Superior temporal gyrus (tissue), 1 donor: Measurements from ENCODE around the gene RERE.
"Not testable (repeated sequence)": the region's sequence is repeated elsewhere in the genome, so short reads cannot be mapped to it uniquely, and the experiment has no call there.

ENCODE experiments used
- DNase-seq: peaks from one replicate; pipeline ENCODE4 v3.0.0-alpha.2; 2016; ENCODE audit errors: extremely low spot score

Gene RERE

DNA sequence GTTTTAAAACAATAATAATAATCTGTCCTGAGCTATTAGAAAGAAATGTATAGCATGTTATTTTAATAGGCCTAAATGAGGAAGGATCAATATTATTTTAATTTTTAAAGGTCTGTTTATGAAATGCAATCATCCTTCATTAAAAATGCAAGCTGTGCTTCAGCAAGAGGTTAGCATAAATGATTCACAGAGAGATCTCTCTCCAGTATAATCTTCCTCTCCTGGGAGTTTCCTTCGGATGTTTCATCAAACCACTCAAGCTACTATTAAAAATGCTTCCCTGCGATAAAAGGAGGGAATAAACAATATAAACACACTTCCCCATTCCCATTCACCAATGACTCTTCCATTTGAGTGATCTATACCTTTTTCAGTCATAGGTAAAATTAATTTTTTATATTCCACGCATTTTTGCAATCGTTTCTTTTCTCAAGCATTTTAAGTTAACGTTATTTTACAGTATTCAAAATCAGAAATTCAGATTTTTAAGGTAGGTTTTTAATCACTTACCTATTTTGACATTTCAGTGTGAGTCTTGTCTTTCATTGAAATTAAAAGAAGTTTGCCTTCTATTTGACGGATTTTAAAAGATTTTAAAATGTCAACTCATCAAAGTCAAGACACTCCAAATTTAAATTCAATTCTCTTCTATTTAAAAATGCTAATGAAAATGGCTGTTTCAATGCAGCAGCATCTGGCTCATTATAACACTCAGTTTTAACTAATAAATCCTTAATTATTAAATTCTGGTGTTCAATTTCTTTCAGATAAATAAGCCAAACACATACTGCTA lies 64.3 kb downstream of the RERE start:
- no peak for DNase-seq

DNA sequence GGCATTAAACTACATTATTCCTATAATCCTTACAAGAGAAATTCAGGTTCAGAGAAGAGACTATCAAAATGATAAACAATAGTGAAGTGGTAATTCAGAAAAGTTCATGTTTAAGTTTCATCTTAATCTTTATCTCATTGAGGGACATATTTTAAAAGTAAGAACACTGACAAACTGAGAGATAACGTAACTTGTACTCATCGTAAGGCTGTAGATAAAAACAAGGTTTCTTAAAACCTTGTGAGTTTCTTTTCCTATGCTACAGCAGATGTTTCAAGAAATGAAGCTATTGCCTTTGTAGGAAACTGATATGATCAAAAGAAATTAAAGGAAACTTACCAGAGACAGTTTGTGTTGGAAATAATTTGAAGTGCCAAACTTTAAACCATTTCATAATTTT lies 65.0 kb downstream of the RERE start:
- DNase-seq: no peak

DNA sequence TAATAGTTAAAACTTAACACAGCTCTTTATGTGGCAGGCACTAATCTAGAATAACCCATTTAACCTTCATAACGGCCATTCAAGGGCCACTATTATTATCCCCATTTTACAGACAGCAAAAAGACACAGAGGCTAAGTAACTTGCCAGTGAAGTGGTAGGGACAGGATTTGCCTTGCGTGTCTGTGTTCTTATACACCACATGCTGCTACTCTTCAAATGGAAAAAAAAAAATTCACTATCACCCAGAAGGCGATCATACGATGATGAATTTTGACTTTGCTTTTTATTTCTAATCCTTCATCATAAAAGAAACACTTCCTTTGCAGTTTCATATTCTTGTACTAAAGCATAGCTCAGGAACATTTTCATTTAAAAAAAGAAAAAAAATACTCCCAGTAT lies 65.5 kb downstream of the RERE start:
- no peak for DNase-seq

GRCh38 chr1:8747879-8748825 lies 69.3 kb downstream of the RERE start:
- no peak for DNase-seq

GRCh38 chr1:8746554-8746953 lies 70.9 kb downstream of the RERE start:
- DNase-seq: no peak

DNA sequence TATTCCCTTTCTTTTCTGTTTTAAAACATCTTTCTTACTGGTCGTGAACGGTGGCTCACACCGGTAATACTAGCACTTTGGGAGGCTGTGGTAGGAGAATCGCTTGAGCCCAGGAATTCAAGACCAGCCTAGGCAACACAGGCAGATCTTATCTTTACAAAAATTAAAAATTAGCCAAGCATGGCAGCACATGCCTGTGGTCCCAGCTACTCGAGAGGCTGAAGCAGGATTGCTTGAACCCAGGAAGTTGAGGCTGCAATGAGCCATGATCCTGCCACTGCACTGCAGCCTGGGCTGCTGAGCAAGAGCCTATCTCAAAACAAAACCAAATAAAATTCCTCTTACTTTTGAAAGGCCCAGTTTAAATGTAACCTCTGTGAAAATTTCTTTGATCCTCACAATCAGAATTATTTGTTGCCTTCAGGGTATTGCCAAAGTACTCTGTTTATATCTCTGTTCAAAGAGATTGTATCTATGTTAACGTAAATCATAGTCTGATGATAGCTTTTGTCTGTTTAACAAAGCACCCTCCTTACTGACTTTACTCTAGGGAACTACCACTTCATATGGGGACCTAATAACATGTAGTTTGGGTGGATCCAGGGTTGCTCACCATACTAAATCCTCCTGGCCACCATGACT lies 71.6 kb downstream of the RERE start:
- DNase-seq: no peak

- no peak for DNase-seq
These were observed 72.1 kb downstream of the RERE start for GRCh38 chr1:8745346-8745745.

GRCh38 chr1:8742022-8742924 lies 75.2 kb downstream of the RERE start:
- DNase-seq: no peak

- DNase-seq: no peak
These were observed 77.4 kb downstream of the RERE start for GRCh38 chr1:8740034-8740449.

GRCh38 chr1:8739377-8739776 lies 78.1 kb downstream of the RERE start:
- DNase-seq: no peak

DNA sequence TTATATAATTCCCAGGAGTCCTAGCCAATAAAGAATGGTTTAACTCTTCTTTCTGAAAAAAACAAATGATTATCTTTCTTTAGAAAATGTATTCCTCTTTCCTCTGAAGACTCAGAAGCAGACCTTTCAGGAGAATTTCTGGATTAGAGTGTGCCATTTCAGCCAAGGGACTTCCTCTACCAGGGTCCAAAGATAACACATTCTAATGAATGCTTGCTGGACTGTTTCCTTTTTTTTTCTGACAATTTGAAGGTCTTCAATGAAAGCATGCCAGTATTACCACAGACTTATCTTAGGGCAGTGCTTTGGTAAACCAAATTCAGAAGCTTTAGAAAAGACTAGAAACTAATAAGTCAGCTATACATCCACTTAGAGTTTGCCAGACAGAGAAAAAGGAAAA lies 80.5 kb downstream of the RERE start:
- DNase-seq: no peak

DNA sequence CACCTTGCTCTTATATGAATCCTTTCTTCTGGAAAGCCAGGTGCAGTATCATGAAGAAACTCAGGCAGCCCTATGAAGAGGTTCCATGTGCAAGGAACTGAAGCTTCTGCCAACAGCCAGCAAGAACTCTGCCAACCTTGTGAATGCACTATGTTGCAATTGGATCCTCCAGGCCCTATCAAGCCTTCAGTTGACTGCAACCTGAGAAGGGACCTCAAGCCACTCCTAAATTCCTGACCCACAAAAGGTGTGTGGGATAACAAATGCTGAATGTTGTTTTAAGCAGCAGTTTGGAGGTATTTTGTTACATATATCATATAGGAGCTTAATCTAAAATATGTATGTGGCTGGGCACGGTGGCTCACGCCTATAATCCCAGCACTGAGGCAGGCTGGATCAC lies 84.0 kb downstream of the RERE start:
- DNase-seq: no peak

DNA sequence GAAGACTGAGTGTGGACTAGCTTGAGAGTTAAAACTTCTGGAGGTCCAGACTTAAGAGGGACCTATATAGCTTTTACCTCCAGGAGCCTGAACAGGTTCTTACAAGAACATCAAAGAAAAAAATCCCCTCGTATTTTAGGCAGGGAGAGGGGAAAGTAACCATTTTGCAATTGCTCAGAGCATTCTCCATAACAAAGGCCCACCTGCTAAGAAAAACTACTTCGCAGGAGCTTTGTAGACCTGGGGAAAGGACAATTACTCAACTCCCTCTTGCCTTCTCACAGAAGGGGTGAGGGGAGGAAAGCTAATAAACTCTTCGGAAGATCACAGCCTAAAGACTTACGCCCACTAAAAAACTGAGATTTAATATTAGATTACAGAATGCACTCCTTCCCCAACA lies 86.3 kb downstream of the RERE start:
- no peak for DNase-seq

- DNase-seq: no peak
These were observed 89.0 kb downstream of the RERE start for GRCh38 chr1:8728464-8728863.

- DNase-seq: no peak
These were observed 89.6 kb downstream of the RERE start for GRCh38 chr1:8727809-8728213.

GRCh38 chr1:8727316-8727715 lies 90.1 kb downstream of the RERE start:
- DNase-seq: not testable (repeated sequence)

DNA sequence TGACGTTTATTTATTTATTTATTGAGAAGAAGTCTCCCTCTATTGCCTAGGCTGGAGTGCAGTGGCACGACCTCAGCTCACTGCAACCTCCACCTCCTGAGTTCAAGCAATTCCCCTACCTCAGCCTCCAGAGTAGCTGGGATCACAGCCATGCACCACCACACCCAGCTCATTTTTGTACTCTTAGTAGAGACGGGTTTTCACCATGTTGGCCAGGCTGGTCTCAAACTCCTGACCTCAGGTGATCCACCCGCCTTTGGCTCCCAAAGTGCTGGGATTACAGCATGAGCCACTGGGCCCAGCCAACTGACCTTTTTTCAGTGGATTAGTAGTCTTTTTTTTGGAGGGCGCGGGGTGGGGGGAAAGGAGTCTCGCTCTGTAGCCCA lies 90.6 kb downstream of the RERE start:
- DNase-seq: not testable (repeated sequence)

- DNase-seq: no peak
These were observed 94.4 kb downstream of the RERE start for GRCh38 chr1:8723010-8723409.

- DNase-seq: no peak
These were observed 95.1 kb downstream of the RERE start for GRCh38 chr1:8722366-8722765.

DNA sequence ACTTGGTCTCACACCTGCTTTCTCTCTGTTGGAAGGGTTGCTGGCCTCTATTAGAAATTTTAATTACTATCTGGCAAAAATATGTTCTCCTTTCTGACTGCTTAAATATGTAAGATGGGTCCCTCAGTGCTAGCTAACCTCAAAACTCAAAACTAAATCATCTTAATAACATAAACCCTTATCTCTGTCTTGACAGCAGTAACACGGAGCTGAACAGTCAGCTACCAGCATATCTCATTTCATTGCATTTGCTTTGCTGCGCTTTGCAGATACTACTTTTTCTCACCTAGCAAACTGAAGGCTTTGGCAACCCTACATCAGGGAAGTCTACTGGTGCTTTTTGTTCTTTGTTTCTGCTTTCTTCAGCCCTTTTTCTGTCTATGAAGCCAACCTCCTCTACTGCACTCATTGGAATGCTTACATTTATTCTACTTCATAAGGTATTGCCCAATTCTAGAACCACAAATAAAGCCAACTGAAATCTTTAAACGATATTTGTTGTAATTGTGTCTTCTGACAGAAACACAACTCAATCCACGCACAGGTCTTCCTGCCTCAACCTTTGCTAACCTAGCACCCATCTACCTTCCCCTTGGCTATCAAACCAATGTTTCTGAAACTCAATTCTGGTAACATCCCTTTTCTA lies 95.6 kb downstream of the RERE start:
- DNase-seq: no peak

DNA sequence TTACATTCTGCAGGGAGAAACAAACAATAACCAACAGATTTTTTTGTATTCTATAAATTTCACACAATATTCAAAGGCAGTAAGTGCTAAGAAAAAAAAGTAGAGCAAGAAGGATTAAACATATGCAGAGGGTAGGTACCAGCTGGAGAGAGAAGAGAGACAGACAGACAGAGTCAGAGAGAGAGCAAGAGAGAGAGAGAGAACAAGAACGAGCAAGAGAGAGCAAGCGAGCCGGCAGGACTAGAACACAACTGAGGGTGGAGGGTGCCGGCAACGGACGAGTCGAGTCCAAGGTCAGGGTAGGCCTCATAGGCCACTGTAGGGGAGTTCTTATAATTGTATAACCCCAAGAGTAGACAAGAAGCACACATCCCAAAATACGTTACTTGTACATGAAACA lies 97.1 kb downstream of the RERE start:
- DNase-seq: no peak
